BLaER1 (cell line): Measurements from ENCODE around the gene MYL3.

Experiments
- H3K27ac ChIP-seq: shearing (Covaris generic); formaldehyde crosslinking; 2 replicates; pipeline ENCODE4 v1.8.1; 2022
- H3K27me3 ChIP-seq: shearing (Covaris generic); formaldehyde crosslinking; 2 replicates; pipeline ENCODE4 v1.8.1; 2022
- H3K36me3 ChIP-seq: shearing (Covaris generic); formaldehyde crosslinking; 2 replicates; pipeline ENCODE4 v1.8.1; 2022
- H3K4me1 ChIP-seq: shearing (Covaris generic); formaldehyde crosslinking; 2 replicates; pipeline ENCODE4 v1.8.1; 2022
- H3K4me2 ChIP-seq: shearing (Covaris generic); formaldehyde crosslinking; 2 replicates; pipeline ENCODE4 v1.8.1; 2022
- H3K4me3 ChIP-seq: shearing (Covaris generic); formaldehyde crosslinking; 2 replicates; pipeline ENCODE4 v1.8.1; 2022
- H3K9ac ChIP-seq: shearing (Covaris generic); formaldehyde crosslinking; 2 replicates; pipeline ENCODE4 v1.8.1; 2022
- H3K9me3 ChIP-seq: shearing (Covaris generic); formaldehyde crosslinking; 2 replicates; pipeline ENCODE4 v1.8.1; 2022
- H4K20me1 ChIP-seq: shearing (Covaris generic); formaldehyde crosslinking; 2 replicates; pipeline ENCODE4 v1.8.1; 2022
- Cebpa-rat ChIP-seq: shearing (Covaris generic); IDR thresholded peaks from 2 replicates; pipeline ENCODE4 v1.8.1; 2022

Gene MYL3

GRCh38 chr3:46852334-46852720 lies 10.9 kb downstream of the MYL3 start:
- no peaks in the 10 kb centered on the region for H3K9me3 ChIP-seq
- no peak overlapping the region for H3K27ac ChIP-seq
- no peak overlapping the region for H3K4me3 ChIP-seq
- no peak overlapping the region for H3K9ac ChIP-seq
- no peak for TF ChIP-seq Cebpa-rat
- H4K20me1 ChIP-seq: no peaks in the 10 kb centered on the region
- no peaks in the 10 kb centered on the region for H3K27me3 ChIP-seq
- H3K4me1 ChIP-seq: peaks cover 1% of the 10 kb centered on the region
- H3K4me2 ChIP-seq: no peak overlapping the region
- no peaks in the 10 kb centered on the region for H3K36me3 ChIP-seq

GRCh38 chr3:46851364-46852333 lies 11.6 kb downstream of the MYL3 start:
- H4K20me1 ChIP-seq: no peaks in the 10 kb centered on the region
- no peak overlapping the region for H3K4me3 ChIP-seq
- no peak overlapping the region for H3K9ac ChIP-seq
- H3K9me3 ChIP-seq: no peaks in the 10 kb centered on the region
- no peaks in the 10 kb centered on the region for H3K36me3 ChIP-seq
- H3K4me1 ChIP-seq: peaks cover 8% of the 10 kb centered on the region
- no peaks in the 10 kb centered on the region for H3K27me3 ChIP-seq
- no peak overlapping the region for H3K27ac ChIP-seq
- H3K4me2 ChIP-seq: no peak overlapping the region
- no peak for TF ChIP-seq Cebpa-rat

- H3K4me2 ChIP-seq: no peak overlapping the region
- H3K9me3 ChIP-seq: no peaks in the 10 kb centered on the region
- no peak overlapping the region for H3K4me3 ChIP-seq
- H4K20me1 ChIP-seq: no peaks in the 10 kb centered on the region
- H3K27me3 ChIP-seq: no peaks in the 10 kb centered on the region
- no peak for TF ChIP-seq Cebpa-rat
- H3K27ac ChIP-seq: no peak overlapping the region
- H3K4me1 ChIP-seq: peaks cover 17% of the 10 kb centered on the region
- no peak overlapping the region for H3K9ac ChIP-seq
- no peaks in the 10 kb centered on the region for H3K36me3 ChIP-seq
Measured at GRCh38 chr3:46850468-46850779, 12.8 kb downstream of the MYL3 start.

DNA sequence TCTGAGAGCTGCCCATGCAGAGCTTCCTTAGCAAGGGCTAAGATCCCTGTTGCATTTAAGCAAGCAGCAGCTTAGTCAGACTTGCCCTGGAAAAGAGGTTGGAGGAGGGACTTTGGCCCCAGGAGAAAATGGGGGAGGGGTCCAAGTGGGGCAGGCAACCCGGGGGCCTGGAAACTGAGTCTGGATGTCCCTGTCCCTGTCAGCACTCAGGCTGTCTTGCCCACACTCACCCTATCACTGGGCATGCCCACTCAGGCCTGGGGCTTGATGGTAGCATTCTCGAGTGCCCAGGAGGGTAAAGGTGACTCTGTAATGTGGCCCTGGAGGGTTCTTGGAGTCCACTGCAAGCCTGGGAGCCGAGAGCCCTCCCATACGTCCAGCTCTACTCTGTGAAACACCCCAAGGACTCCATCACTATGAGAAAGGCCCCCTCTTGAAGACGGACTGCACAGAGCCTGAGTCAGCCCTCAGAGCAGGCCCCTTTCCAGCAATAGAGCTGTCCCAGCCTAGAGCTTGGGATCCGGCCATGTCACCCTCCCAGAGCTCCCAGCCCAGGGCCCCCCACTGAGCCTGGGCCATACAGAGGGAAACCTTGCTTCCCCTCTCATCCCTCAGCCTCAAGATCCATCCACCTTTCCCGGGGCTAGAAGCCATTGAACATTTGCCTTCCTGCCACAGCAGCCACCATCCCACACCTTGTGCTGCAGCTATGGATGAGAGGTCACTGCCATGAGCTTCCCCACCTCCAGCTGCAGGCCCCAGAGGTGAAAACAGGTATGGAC lies 13.4 kb downstream of the MYL3 start:
- Histone ChIP-seq H3K4me1 (peaks cover 22% of the 10 kb centered on the region), H3K36me3 (no peaks in the 10 kb centered on the region), H3K4me2 (no peak overlapping the region), H3K27me3 (no peaks in the 10 kb centered on the region), H3K9me3 (no peaks in the 10 kb centered on the region), H4K20me1 (no peaks in the 10 kb centered on the region), H3K9ac (no peak overlapping the region), H3K27ac (no peak overlapping the region), H3K4me3 (no peak overlapping the region)
- no peak for TF ChIP-seq Cebpa-rat

DNA sequence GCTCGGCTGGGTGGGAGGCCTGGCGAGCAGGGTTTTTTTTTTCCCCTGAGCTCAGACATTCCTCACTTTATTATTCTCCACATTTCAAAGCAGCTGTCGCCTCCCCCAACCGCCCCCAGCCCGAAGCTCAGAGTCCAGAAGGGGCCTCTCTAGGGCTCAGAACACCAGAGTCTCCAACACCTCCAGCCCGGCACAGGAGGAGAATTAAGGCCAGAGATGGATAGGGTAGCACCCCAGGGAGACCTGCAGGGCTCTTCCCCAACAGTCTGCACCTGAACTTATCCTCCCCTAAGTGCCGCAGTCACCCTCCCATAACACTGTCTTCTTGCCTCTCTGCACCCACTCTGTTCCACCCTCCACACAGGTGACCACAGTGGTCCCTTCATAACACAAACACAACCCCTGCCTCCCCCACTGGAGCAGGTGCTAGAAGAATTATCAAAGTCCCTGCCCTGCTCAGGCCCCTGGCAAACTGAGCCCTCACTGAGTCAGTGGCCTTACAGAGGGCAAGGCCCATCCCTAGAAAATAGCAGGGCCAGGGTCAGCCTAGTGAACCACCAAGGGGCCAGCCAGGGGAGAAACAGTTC lies 14.1 kb downstream of the MYL3 start:
- no peak overlapping the region for H3K27ac ChIP-seq
- H3K36me3 ChIP-seq: no peaks in the 10 kb centered on the region
- no peak for TF ChIP-seq Cebpa-rat
- no peaks in the 10 kb centered on the region for H4K20me1 ChIP-seq
- no peaks in the 10 kb centered on the region for H3K9me3 ChIP-seq
- no peak overlapping the region for H3K9ac ChIP-seq
- peaks cover 23% of the 10 kb centered on the region for H3K4me1 ChIP-seq
- no peak overlapping the region for H3K4me3 ChIP-seq
- H3K27me3 ChIP-seq: no peaks in the 10 kb centered on the region
- H3K4me2 ChIP-seq: no peak overlapping the region

DNA sequence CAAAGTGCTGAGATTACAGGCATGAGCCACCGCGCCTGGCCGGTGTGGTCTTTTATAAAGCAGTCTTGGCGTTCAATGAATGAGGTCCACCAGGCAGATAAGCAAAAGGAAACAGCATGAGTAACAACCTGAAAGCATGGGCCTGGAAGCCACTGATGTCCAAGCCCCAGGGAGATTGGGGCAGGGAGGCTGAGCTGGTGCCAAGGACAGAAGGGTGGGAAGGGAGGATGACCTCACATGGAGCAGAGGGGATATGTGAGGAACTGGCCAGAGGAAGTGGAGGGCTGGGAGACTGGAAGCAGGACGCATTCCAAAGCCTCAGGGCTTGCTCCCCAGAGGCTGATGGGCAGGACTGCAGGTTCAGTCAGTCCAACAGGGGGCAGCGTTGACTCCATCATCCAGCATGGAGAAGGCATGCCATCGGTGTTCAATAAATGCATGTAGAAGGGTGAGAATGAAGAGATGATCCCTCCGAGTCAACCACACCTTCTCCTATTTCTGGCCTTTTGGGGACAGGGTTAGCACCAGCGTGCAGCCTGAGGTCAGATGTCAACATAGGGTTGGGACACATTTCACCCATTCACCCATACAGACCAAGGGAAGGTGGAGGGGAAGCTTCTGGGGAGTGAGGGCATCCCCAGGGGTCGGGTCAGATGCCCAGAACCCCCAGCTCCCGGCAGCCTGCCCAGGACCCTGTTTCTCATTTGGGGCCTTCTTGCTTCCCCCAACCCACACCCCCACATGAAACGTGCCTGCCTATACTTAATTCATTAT lies 14.8 kb downstream of the MYL3 start:
- Histone ChIP-seq H3K27me3 (no peaks in the 10 kb centered on the region), H3K4me1 (peaks cover 23% of the 10 kb centered on the region), H3K9me3 (no peaks in the 10 kb centered on the region), H4K20me1 (no peaks in the 10 kb centered on the region), H3K9ac (no peak overlapping the region), H3K27ac (no peak overlapping the region), H3K4me3 (no peak overlapping the region), H3K4me2 (no peak overlapping the region), H3K36me3 (no peaks in the 10 kb centered on the region)
- no peak for TF ChIP-seq Cebpa-rat

DNA sequence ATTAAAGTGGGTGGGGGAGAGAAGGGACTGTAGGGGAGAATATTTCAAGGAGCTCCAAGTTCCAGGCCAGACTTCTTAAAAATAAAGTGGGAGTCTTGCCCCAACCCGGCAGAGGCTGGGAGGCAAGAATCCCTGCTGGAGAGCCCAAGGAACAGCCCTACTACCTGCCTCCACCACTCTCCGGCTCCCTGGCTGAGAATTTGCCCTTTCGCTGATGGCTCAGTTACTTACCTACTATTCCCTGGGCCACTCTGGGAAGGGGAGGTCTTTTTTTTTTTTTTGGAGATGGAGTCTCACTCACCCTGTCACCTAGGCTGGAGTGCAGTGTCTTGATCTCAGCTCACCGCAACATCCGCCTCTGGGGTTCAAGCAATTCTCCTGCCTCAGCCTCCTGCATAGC lies 15.5 kb downstream of the MYL3 start:
- H3K4me2 ChIP-seq: no peak overlapping the region
- no peaks in the 10 kb centered on the region for H3K27me3 ChIP-seq
- H3K27ac ChIP-seq: no peak overlapping the region
- H4K20me1 ChIP-seq: no peaks in the 10 kb centered on the region
- TF ChIP-seq Cebpa-rat: no peak
- no peak overlapping the region for H3K4me3 ChIP-seq
- no peak overlapping the region for H3K9ac ChIP-seq
- peaks cover 23% of the 10 kb centered on the region for H3K4me1 ChIP-seq
- H3K9me3 ChIP-seq: peaks cover under 1% of the 10 kb centered on the region; the same call in 1 of the 2 replicates
- no peaks in the 10 kb centered on the region for H3K36me3 ChIP-seq

DNA sequence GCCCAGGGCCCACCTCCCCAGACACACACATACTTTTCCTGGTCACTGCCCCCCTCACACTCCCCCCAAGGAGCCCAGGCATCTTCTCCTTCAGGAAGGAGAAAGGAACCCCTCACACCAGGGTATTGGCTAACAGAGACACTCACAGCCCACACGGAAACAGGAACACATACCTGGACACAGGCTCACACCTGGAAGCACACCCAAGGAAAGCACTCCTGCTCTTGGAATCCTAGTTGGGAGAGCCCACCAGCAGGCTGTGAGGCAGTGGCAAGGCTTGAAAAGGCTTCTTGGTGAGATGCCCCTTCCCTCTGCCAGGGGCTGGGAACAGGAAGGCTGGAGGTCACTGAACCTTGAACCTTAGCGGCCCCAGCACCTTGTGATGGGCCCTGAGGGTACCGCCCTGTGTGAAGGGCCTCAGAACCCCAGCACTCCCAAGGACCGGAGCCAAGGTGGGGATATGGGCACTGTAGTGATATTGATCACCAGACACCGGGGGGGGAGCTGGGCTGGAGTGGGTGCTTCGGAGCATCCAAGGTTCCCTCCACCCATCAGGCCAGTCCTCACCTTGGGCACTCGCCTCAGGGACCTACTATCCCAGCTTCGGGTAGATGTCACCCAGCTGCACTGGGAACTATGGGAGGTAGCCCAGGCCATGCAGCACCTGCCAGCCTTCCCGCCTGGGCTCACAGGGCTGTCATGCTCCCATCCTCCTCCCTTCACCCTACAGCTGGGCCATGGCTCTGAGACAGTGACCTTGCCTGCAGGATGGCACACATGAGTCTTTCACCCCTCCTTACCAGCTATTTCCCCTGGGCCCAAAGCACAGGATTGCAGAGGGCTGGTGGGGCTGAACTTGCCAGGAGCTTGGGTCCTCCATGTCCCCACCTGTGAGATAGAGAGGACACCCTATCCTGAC lies 16.4 kb downstream of the MYL3 start:
- H3K27ac ChIP-seq: peak overlapping the region; percentile 87
- H3K27me3 ChIP-seq: no peaks in the 10 kb centered on the region
- peak overlapping the region; percentile 85 for H3K4me2 ChIP-seq
- H4K20me1 ChIP-seq: no peaks in the 10 kb centered on the region
- H3K36me3 ChIP-seq: no peaks in the 10 kb centered on the region
- peaks cover 23% of the 10 kb centered on the region for H3K4me1 ChIP-seq
- H3K9ac ChIP-seq: peak overlapping the region; percentile 84
- peaks cover 9% of the 10 kb centered on the region; the same call in 1 of the 2 replicates for H3K9me3 ChIP-seq
- H3K4me3 ChIP-seq: peak overlapping the region; percentile 69
- TF ChIP-seq Cebpa-rat: no peak
